Keratinocyte (primary cell): ENCODE data around the gene FHL1. TPM values are rescaled to one million over a fixed set of nuclear protein-coding genes. Genes with fewer than 3 reads are reported as not detected.

Experiments used
- DNase-seq: peaks from one replicate; pipeline ENCODE4 v3.0.0-alpha.2; 2011; ENCODE audit warnings: low read depth, missing footprints, low spot score
- FAIRE-seq: peaks from 2 replicates; lab custom pipeline; 2011; peaks lifted over from hg19 to GRCh38; lab: Jason Lieb, UNC
- H2AFZ ChIP-seq: 2 replicates; pipeline ENCODE4 v1.6.0; 2012; ENCODE audit warnings: low read length, control low read depth, inconsistent platforms; ENCODE audit not compliant: control insufficient read depth
- H3K27ac ChIP-seq: 2 replicates; pipeline ENCODE4 v1.5.1; 2011; ENCODE audit warnings: low read length; ENCODE audit not compliant: control insufficient read depth, insufficient read depth
- H3K27me3 ChIP-seq: 3 replicates; pipeline ENCODE4 v1.6.0; 2011; ENCODE audit warnings: low read length; ENCODE audit not compliant: control insufficient read depth, insufficient read depth; ENCODE audit errors: extremely low read depth
- H3K36me3 ChIP-seq, 2 experiments: 2 replicates in 1 of 2; 3 replicates in 1 of 2; pipeline ENCODE4 v1.5.1; 2011; ENCODE audit warnings: low read length in 2 of 2, mild to moderate bottlenecking in 1 of 2; ENCODE audit not compliant: control insufficient read depth in 2 of 2, insufficient read depth in 2 of 2; ENCODE audit errors: extremely low read depth in 1 of 2
- H3K4me1 ChIP-seq: 3 replicates; pipeline ENCODE4 v1.5.1; 2011; ENCODE audit warnings: low read length; ENCODE audit not compliant: control insufficient read depth, insufficient read depth; ENCODE audit errors: extremely low read depth
- H3K4me2 ChIP-seq: 3 replicates; pipeline ENCODE4 v1.6.0; 2011; ENCODE audit warnings: low read depth, low read length; ENCODE audit not compliant: control insufficient read depth, insufficient read depth; ENCODE audit errors: extremely low read depth
- H3K4me3 ChIP-seq, 3 experiments: fragments of 200-600 bp in 1 of 3; sonication (generic) in 1 of 3; 2 replicates in 2 of 3; 3 replicates in 1 of 3; pipeline ENCODE4 v1.5.1; 2011 to 2016; ENCODE audit warnings: low read length in 3 of 3, mild to moderate bottlenecking in 3 of 3, control low read depth in 2 of 3, inconsistent platforms in 1 of 3, low read depth in 1 of 3, mixed read lengths in 1 of 3, mixed run types in 1 of 3, moderate library complexity in 1 of 3; ENCODE audit not compliant: control insufficient read depth in 2 of 3, insufficient read depth in 2 of 3; ENCODE audit errors: extremely low read depth in 1 of 3
- H3K79me2 ChIP-seq: 2 replicates; pipeline ENCODE4 v1.6.0; 2012; ENCODE audit warnings: low read length; ENCODE audit not compliant: control insufficient read depth, insufficient read depth
- H3K9ac ChIP-seq: 3 replicates; pipeline ENCODE4 v1.6.0; 2011; ENCODE audit warnings: low read length; ENCODE audit not compliant: control insufficient read depth, insufficient read depth; ENCODE audit errors: extremely low read depth
- H3K9me1 ChIP-seq: 3 replicates; pipeline ENCODE4 v1.6.0; 2011; ENCODE audit warnings: low read length; ENCODE audit not compliant: control insufficient read depth, insufficient read depth; ENCODE audit errors: extremely low read depth
- H3K9me3 ChIP-seq: 2 replicates; pipeline ENCODE4 v1.5.1; 2012; ENCODE audit warnings: low read depth, low read length; ENCODE audit not compliant: control insufficient read depth
- H4K20me1 ChIP-seq: 3 replicates; pipeline ENCODE4 v1.6.0; 2011; ENCODE audit warnings: low read length; ENCODE audit not compliant: control insufficient read depth, insufficient read depth; ENCODE audit errors: extremely low read depth
- EZH2 ChIP-seq: IDR thresholded peaks from one replicate; pipeline ENCODE4 v1.6.1; 2012; ENCODE audit warnings: inconsistent platforms, mild to moderate bottlenecking, low read length, moderate library complexity
- dilution Hi-C: fragments of 300-500 bp; cut with MboI; formaldehyde crosslinking; loops from one replicate; pipeline ENCODE4 v1.7.0; 2020; ENCODE audit warnings: low sequenced_read_pairs; ENCODE audit not compliant: extremely low pct_ligation_motif_present
- polyA plus RNA-seq, 5 experiments: library from polyadenylated mRNA; depleted of rRNA in 3 of 5; stranded (reverse) in 3 of 5; stranded (forward) in 1 of 5; unstranded in 1 of 5; fragments of >200 nt; gene quantifications; 1 replicate in 1 of 5; 2 replicates in 3 of 5; 3 replicates in 1 of 5; pipeline versions ENCODE4 v1.2.1 to v1.2.3, GENCODE V29; 2011 to 2012; ENCODE audit warnings: missing spikeins in 2 of 5, low read depth in 1 of 5, low replicate concordance in 1 of 5
- TF ChIP-seq, protein P1 (sequence below), 3 experiments: IDR thresholded peaks in 1 of 3; conservative IDR thresholded peaks in 1 of 3; optimal IDR thresholded peaks in 1 of 3; 2 replicates in 2 of 3; 3 replicates in 1 of 3; pipeline versions ENCODE3 to v1.5.1; 2011; ENCODE audit warnings: low read length in 3 of 3, mild to moderate bottlenecking in 3 of 3, moderate library complexity in 2 of 3, control low read depth in 1 of 3, inconsistent platforms in 1 of 3; ENCODE audit not compliant: insufficient read depth in 2 of 3; ENCODE audit errors: extremely low read depth in 1 of 3

FHL1 gene
- polyA plus RNA-seq, 1 donor (not counting 4 experiments of a cell fraction or from before 2014, with no cell fraction given): 203 TPM

GRCh38 chrX:136190038-136190713 is 42.8 kb downstream of the FHL1 start:
- Histone ChIP-seq H3K79me2 (peaks cover 4% of the 10 kb centered on the region), H3K4me3 (no peak overlapping the region), H3K27ac (no peak overlapping the region), H2AFZ (no peak overlapping the region), H3K4me1 (no peaks in the 10 kb centered on the region), H3K4me2 (no peak overlapping the region), H4K20me1 (no peaks in the 10 kb centered on the region), H3K27me3 (no peaks in the 10 kb centered on the region), H3K9ac (no peak overlapping the region), H3K9me1 (no peaks in the 10 kb centered on the region), H3K9me3 (no peaks in the 10 kb centered on the region), H3K36me3 (no peaks in the 10 kb centered on the region)
- no peak for FAIRE-seq
- dilution Hi-C loops: no loop called here
- no peak for DNase-seq
- TF ChIP-seq, protein P1, sequence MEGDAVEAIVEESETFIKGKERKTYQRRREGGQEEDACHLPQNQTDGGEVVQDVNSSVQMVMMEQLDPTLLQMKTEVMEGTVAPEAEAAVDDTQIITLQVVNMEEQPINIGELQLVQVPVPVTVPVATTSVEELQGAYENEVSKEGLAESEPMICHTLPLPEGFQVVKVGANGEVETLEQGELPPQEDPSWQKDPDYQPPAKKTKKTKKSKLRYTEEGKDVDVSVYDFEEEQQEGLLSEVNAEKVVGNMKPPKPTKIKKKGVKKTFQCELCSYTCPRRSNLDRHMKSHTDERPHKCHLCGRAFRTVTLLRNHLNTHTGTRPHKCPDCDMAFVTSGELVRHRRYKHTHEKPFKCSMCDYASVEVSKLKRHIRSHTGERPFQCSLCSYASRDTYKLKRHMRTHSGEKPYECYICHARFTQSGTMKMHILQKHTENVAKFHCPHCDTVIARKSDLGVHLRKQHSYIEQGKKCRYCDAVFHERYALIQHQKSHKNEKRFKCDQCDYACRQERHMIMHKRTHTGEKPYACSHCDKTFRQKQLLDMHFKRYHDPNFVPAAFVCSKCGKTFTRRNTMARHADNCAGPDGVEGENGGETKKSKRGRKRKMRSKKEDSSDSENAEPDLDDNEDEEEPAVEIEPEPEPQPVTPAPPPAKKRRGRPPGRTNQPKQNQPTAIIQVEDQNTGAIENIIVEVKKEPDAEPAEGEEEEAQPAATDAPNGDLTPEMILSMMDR (optimal IDR thresholded peaks at IDR 0.05 in 1 of 3, IDR thresholded peaks at IDR 0.05 in 1 of 3, conservative IDR thresholded peaks at IDR 0.05 in 1 of 3; ENCODE audit: extremely low read depth in 1 of 3, insufficient read depth in 2 of 3, low read length in 3 of 3): no peak
- no peak for TF ChIP-seq EZH2

- Histone ChIP-seq H3K9me1 (no peaks in the 10 kb centered on the region), H3K4me2 (no peak overlapping the region), H3K79me2 (peaks cover 4% of the 10 kb centered on the region), H3K4me3 (no peak overlapping the region), H3K9me3 (no peaks in the 10 kb centered on the region), H4K20me1 (no peaks in the 10 kb centered on the region), H3K27me3 (no peaks in the 10 kb centered on the region), H3K4me1 (no peaks in the 10 kb centered on the region), H2AFZ (no peak overlapping the region), H3K9ac (no peak overlapping the region), H3K36me3 (no peaks in the 10 kb centered on the region), H3K27ac (no peak overlapping the region)
- DNase-seq (no peak), FAIRE-seq (no peak)
- dilution Hi-C loops: no loop called here
- TF ChIP-seq, protein P1 (optimal IDR thresholded peaks at IDR 0.05 in 1 of 3, IDR thresholded peaks at IDR 0.05 in 1 of 3, conservative IDR thresholded peaks at IDR 0.05 in 1 of 3; ENCODE audit: extremely low read depth in 1 of 3, insufficient read depth in 2 of 3, low read length in 3 of 3): no peak
- TF ChIP-seq EZH2: no peak
Observed at GRCh38 chrX:136191171-136191570, 43.8 kb downstream of the FHL1 start.
